Measurements from ENCODE around the gene KRT83.

DNA sequence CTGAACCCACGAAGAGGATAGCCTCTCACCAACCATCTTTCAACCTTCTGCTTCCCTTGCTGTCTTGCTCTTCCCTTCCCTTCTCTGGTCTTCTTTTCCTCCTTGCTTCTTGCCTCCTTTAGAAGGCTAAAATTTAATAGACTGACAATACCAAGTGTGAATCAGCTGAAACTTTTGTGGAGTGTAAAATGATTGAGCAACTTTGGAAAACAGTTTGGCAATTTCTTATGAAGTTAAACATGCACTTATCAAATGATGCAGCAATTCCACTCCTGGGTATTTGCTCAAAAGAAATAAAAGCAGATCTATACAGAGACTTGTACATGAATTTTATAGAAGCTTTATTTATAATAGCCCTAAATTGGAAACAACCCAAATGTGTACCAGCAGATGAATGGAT is 50.0 kb downstream of the KRT83 start:
- TF ChIP-seq, protein P1, sequence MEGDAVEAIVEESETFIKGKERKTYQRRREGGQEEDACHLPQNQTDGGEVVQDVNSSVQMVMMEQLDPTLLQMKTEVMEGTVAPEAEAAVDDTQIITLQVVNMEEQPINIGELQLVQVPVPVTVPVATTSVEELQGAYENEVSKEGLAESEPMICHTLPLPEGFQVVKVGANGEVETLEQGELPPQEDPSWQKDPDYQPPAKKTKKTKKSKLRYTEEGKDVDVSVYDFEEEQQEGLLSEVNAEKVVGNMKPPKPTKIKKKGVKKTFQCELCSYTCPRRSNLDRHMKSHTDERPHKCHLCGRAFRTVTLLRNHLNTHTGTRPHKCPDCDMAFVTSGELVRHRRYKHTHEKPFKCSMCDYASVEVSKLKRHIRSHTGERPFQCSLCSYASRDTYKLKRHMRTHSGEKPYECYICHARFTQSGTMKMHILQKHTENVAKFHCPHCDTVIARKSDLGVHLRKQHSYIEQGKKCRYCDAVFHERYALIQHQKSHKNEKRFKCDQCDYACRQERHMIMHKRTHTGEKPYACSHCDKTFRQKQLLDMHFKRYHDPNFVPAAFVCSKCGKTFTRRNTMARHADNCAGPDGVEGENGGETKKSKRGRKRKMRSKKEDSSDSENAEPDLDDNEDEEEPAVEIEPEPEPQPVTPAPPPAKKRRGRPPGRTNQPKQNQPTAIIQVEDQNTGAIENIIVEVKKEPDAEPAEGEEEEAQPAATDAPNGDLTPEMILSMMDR (IDR thresholded peaks at IDR 0.05; ENCODE audit: low read depth, low read length, poor library complexity, severe bottlenecking) = no peak
- TF ChIP-seq EZH2phosphoT487 (IDR thresholded peaks at IDR 0.05; ENCODE audit: borderline replicate concordance, low read length) = no peak

Measured in DOHH2 (cell line).